HCT116 (cell line): ENCODE data around the gene ITIH6. TPM values are rescaled to one million over a fixed set of nuclear protein-coding genes. Genes with fewer than 3 reads are reported as not detected.

Source experiments
- ATAC-seq: fragments of 200-7000 bp; cut with Tn5 transposase; 2 replicates; pipeline ENCODE4 v1.9.1; 2020; ENCODE audit warnings: mild to moderate bottlenecking, moderate library complexity
- BruUV-seq: library from RNA; stranded (reverse); fragments of 400-500 nt; replicated peaks from 2 replicates; lab custom pipeline; 2021; lab: Mats Ljungman, UMichigan
- CTCF ChIA-PET: fragments of 300-600 bp; sonication (Branson Sonifier 250); formaldehyde crosslinking; loops from one replicate; lab custom pipeline; 2021; ENCODE audit warnings: antibody characterized with exemption; lab: Charles Lee
- POLR2A ChIA-PET: fragments of 300-600, 350-600 bp; sonication (Branson Sonifier 250); formaldehyde crosslinking; loops from one replicate; lab custom pipeline; 2021; ENCODE audit warnings: antibody characterized with exemption; lab: Charles Lee
- RAD21 ChIA-PET, 2 experiments: fragments of 300-600 bp; sonication (Branson Sonifier 250); formaldehyde crosslinking; loops; one replicate each; lab custom pipeline; 2023; ENCODE audit warnings: low total read pairs in 2 of 2; ENCODE audit not compliant: uncharacterized antibody in 2 of 2, unreplicated experiment in 2 of 2, low non-redundant PET in 1 of 2; lab: Charles Lee
- DNase-seq: peaks from one replicate; pipeline ENCODE4 v3.0.0-alpha.2; 2010; ENCODE audit warnings: low read depth, low spot score
- H2AFZ ChIP-seq: fragments of 200-600 bp; shearing (Covaris generic), sonication (generic); 2 replicates; pipeline ENCODE4 v1.6.1; 2017; ENCODE audit warnings: low read depth, mixed run types, mixed read lengths, antibody characterized with exemption, low read length; ENCODE audit not compliant: poor library complexity, severe bottlenecking
- H3K27ac ChIP-seq: 2 replicates; pipeline ENCODE4 v1.5.1; 2012; ENCODE audit warnings: low read depth, low read length
- H3K27me3 ChIP-seq: fragments of 200-600 bp; sonication (generic); 2 replicates; pipeline ENCODE4 v1.6.1; 2016; ENCODE audit warnings: mixed run types, low read length, mixed read lengths; ENCODE audit not compliant: insufficient read depth
- H3K36me3 ChIP-seq, 2 experiments: fragments of 200-500 bp in 1 of 2; fragments of 200-600 bp in 1 of 2; sonication (Bioruptor generic) in 1 of 2; sonication (generic) in 1 of 2; 2 replicates each; pipeline versions ENCODE4 v1.5.1 to v1.6.1; 2014 to 2016; ENCODE audit warnings: low read length in 2 of 2, inconsistent platforms in 1 of 2, mixed read lengths in 1 of 2, mixed run types in 1 of 2; ENCODE audit not compliant: insufficient read depth in 2 of 2, control insufficient read depth in 1 of 2
- H3K4me1 ChIP-seq, 2 experiments: fragments of 200-600 bp in 1 of 2; sonication (generic) in 1 of 2; 2 replicates each; pipeline versions ENCODE4 v1.5.1 to v1.6.1; 2012 to 2017; ENCODE audit warnings: low read length in 2 of 2, inconsistent platforms in 1 of 2, mild to moderate bottlenecking in 1 of 2, mixed read lengths in 1 of 2, mixed run types in 1 of 2, moderate library complexity in 1 of 2; ENCODE audit not compliant: insufficient read depth in 2 of 2, control insufficient read depth in 1 of 2
- H3K4me2 ChIP-seq: fragments of 200-600 bp; sonication (generic); 2 replicates; pipeline ENCODE4 v1.6.1; 2017; ENCODE audit warnings: mixed run types, low read length, mixed read lengths
- H3K4me3 ChIP-seq, 2 experiments: fragments of 200-600 bp in 1 of 2; sonication (generic) in 1 of 2; replicated peaks in 1 of 2; 2 replicates each; pipeline ENCODE4 v1.5.1; 2011 to 2016; ENCODE audit warnings: low read length in 2 of 2, control low read depth in 1 of 2, low read depth in 1 of 2, mild to moderate bottlenecking in 1 of 2, mixed read lengths in 1 of 2, mixed run types in 1 of 2
- H3K79me2 ChIP-seq: fragments of 200-600 bp; sonication (generic); 2 replicates; pipeline ENCODE4 v1.6.1; 2017; ENCODE audit warnings: mild to moderate bottlenecking, mixed run types, low read length, moderate library complexity, mixed read lengths; ENCODE audit not compliant: insufficient read depth
- H3K9ac ChIP-seq: fragments of 200-600 bp; sonication (generic); 2 replicates; pipeline ENCODE4 v1.6.1; 2016; ENCODE audit warnings: low read length, mixed read lengths
- H3K9me2 ChIP-seq: fragments of 200-600 bp; sonication (generic), shearing (Covaris generic); 2 replicates; pipeline ENCODE4 v1.6.1; 2017; ENCODE audit warnings: mixed run types, mild to moderate bottlenecking, moderate library complexity; ENCODE audit not compliant: insufficient read depth
- H3K9me3 ChIP-seq, 2 experiments: fragments of 200-500 bp in 1 of 2; fragments of 200-600 bp in 1 of 2; sonication (Bioruptor generic) in 1 of 2; sonication (generic) in 1 of 2; 2 replicates each; pipeline ENCODE4 v1.6.1; 2014 to 2017; ENCODE audit warnings: low read length in 2 of 2, mixed read lengths in 2 of 2, inconsistent platforms in 1 of 2, low read depth in 1 of 2, mild to moderate bottlenecking in 1 of 2, mixed run types in 1 of 2, moderate library complexity in 1 of 2; ENCODE audit not compliant: control insufficient read depth in 1 of 2, insufficient read depth in 1 of 2
- H4K20me1 ChIP-seq: fragments of 200-600 bp; sonication (generic), shearing (Covaris generic); 2 replicates; pipeline ENCODE4 v1.6.1; 2017; ENCODE audit warnings: mixed run types, mild to moderate bottlenecking, moderate library complexity; ENCODE audit not compliant: insufficient read depth
- ATF3 ChIP-seq: IDR thresholded peaks from 2 replicates; pipeline ENCODE4 v1.6.1; 2012
- CEBPB ChIP-seq: IDR thresholded peaks from 2 replicates; pipeline ENCODE4 v1.6.1; 2012; ENCODE audit warnings: low read depth
- EZH2phosphoT487 ChIP-seq: fragments of 200-600 bp; IDR thresholded peaks from 2 replicates; pipeline ENCODE4 v1.6.1; 2018; ENCODE audit warnings: antibody characterized with exemption, borderline replicate concordance
- FOSL1 ChIP-seq: IDR thresholded peaks from 2 replicates; pipeline ENCODE4 v1.6.1; 2012; ENCODE audit warnings: low read depth
- TCF7L2 ChIP-seq: IDR thresholded peaks from 2 replicates; pipeline ENCODE4 v1.7.0; 2011; ENCODE audit warnings: borderline replicate concordance, inconsistent platforms; ENCODE audit not compliant: insufficient read depth, insufficient read length; ENCODE audit errors: extremely low read depth
- intact Hi-C: fragments of 100-400 bp; cut with micrococcal nuclease; formaldehyde crosslinking; loops from 2 replicates; pipeline ENCODE4 v1.10.0; 2022
- total RNA-seq: library from RNA; stranded (reverse); gene quantifications from one replicate; pipeline ENCODE4 v1.2.1, GENCODE V29; 2021; ENCODE audit not compliant: unreplicated experiment

ITIH6 gene
- total RNA-seq, 1 experiment from 2014 or later = not detected

DNA sequence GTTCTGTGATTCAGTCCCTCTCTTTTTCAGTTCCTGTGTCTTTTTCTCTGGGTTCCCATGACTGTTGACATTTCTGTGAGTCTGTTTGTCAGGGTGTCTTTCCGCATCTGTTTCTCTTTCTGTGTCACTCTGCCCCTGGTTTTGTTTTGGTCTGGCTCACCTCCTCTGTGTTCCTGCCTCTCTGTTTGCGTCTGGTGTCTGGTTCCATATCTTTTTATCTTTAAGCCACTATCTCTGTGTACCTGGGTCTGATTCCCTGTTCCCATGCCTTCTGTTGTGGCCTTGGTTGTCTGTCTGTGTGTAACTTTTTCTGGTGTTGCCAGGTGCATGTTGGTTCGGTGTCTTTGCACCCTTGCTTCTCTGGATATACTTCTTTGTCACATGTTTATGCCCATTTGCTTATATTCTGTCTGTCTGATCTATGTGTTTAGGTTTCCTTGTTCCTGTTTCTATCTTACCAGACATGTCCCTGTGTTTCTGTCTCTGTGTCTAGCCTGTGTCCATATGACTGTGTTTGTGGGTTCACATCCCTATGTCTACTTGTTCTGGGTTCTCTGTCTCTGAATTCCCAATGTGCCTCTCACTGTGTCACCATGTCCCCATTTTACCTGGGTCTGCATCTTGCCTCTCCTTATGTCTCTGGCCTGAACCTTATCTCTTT is 50.2 kb downstream of the ITIH6 start:
- H3K4me2 ChIP-seq = no peak overlapping the region
- no peak overlapping the region for H3K9ac ChIP-seq
- H3K36me3 ChIP-seq = no peaks in the 10 kb centered on the region
- H3K79me2 ChIP-seq = no peaks in the 10 kb centered on the region
- CTCF ChIA-PET = no interaction called here
- H3K9me3 ChIP-seq = no peaks in the 10 kb centered on the region
- intact Hi-C loops = no loop called here
- POLR2A ChIA-PET = no interaction called here
- RAD21 ChIA-PET = no interaction called here
- no TSS peak for BruUV-seq
- no peaks in the 10 kb centered on the region for H3K27me3 ChIP-seq
- H3K4me3 ChIP-seq = no peak overlapping the region
- no peak for ATAC-seq
- DNase-seq = no peak
- H3K27ac ChIP-seq = no peak overlapping the region
- H2AFZ ChIP-seq = no peak overlapping the region
- no peaks in the 10 kb centered on the region for H3K4me1 ChIP-seq
- H4K20me1 ChIP-seq = no peaks in the 10 kb centered on the region
- no peaks in the 10 kb centered on the region for H3K9me2 ChIP-seq
- TF ChIP-seq CEBPB (no peak), ATF3 (no peak), FOSL1 (no peak), EZH2phosphoT487 (no peak)

DNA sequence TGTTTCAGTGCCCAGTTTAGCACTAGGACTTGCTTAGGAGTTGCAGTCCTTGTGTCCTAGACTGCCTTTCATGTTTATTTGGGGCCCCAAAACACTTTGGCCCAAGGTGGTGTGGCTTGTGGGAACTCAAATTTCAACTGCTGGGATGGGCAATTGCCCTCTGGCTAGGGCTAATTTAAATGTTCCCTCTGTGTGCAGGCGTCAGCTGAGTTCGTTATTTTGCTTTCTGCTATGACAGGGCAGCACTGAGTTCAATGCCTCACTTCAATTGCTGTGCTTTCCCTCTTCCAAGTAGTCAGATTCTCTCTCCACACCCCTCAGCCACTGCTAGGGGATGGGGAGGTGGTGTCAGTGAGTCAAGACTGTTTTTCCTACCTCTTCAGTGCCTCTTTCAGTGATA is 51.1 kb downstream of the ITIH6 start:
- H3K4me2 ChIP-seq = no peak overlapping the region
- no peaks in the 10 kb centered on the region for H3K27me3 ChIP-seq
- no peak for DNase-seq
- RAD21 ChIA-PET = no interaction called here
- H3K9ac ChIP-seq = no peak overlapping the region
- no peaks in the 10 kb centered on the region for H3K9me3 ChIP-seq
- H3K79me2 ChIP-seq = no peaks in the 10 kb centered on the region
- no peaks in the 10 kb centered on the region for H3K4me1 ChIP-seq
- TF ChIP-seq TCF7L2 = no peak
- POLR2A ChIA-PET = no interaction called here
- H3K4me3 ChIP-seq = no peak overlapping the region
- intact Hi-C loops = no loop called here
- H4K20me1 ChIP-seq = no peaks in the 10 kb centered on the region
- H3K27ac ChIP-seq = no peak overlapping the region
- CTCF ChIA-PET = no interaction called here
- BruUV-seq = no TSS peak
- ATAC-seq = no peak
- no peaks in the 10 kb centered on the region for H3K36me3 ChIP-seq
- H2AFZ ChIP-seq = no peak overlapping the region
- no peaks in the 10 kb centered on the region for H3K9me2 ChIP-seq
